Ovary (tissue), 9 donors: Measurements from ENCODE around the gene SQSTM1. TPM values are rescaled to one million over a fixed set of nuclear protein-coding genes. Genes with fewer than 3 reads are reported as not detected.

ENCODE experiments used
- DNase-seq, 5 donors: peaks; one replicate each; pipeline ENCODE4 v3.0.0-alpha.2; 2019 to 2020
- H3K27ac ChIP-seq, 2 donors: fragments of 200-600 bp; one replicate each; pipeline versions ENCODE4 v1.5.1 to v1.8.0; 2019 to 2022
- H3K27me3 ChIP-seq: fragments of 200-600 bp; one replicate; pipeline ENCODE4 v1.8.0; 2022
- H3K36me3 ChIP-seq: fragments of 200-600 bp; sonication (generic); one replicate; pipeline ENCODE4 v1.5.1; 2019
- H3K4me1 ChIP-seq: one replicate; pipeline ENCODE4 v1.8.1; 2013; ENCODE audit warnings: mild to moderate bottlenecking, moderate library complexity; ENCODE audit not compliant: insufficient read depth
- H3K4me3 ChIP-seq: fragments of 200-600 bp; sonication (generic); one replicate; pipeline ENCODE4 v1.5.1; 2017
- H3K9me3 ChIP-seq, 2 donors: fragments of 200-600 bp in 1 of 2; sonication (generic) in 1 of 2; one replicate each; pipeline versions ENCODE4 v1.5.1 to v1.8.1; 2013 to 2019; ENCODE audit warnings: mild to moderate bottlenecking in 1 of 2, moderate library complexity in 1 of 2
- EP300 ChIP-seq: sonication (generic); formaldehyde crosslinking; IDR thresholded peaks from one replicate; pipeline ENCODE4 v1.6.1; 2017; ENCODE audit warnings: antibody characterized with exemption
- POLR2A ChIP-seq: fragments of 450-650 bp; IDR thresholded peaks from one replicate; pipeline ENCODE4 v1.6.1; 2017; ENCODE audit warnings: antibody characterized with exemption, mild to moderate bottlenecking, moderate library complexity
- WGBS, 3 donors: extraction: QIAGEN DNeasy Blood & Tissue Kit in 1 of 3; methylation state at CpG; one replicate each; pipeline versions ENCODE4 v1.1.5 to v1.1.7; 2013 to 2017; 5-methylcytosine and 5-hydroxymethylcytosine counted together
- intact Hi-C, 4 donors: fragments of 100-400 bp; cut with DNase I; formaldehyde crosslinking; loops; one replicate each; pipeline versions ENCODE4 v1.11.0 to v1.15.1; 2022 to 2023
- polyA plus RNA-seq, 2 donors: library from polyadenylated mRNA; stranded (reverse); fragments of 200-250 nt in 1 of 2; fragments of 350-450 nt in 1 of 2; fragmentation: Illumina TruSeq in 1 of 2; extraction: RNeasy Lipid Tissue Mini Kit (QIAGEN cat#74804) in 1 of 2; gene quantifications; one replicate each; pipeline ENCODE4 v1.2.3, GENCODE V29; 2013 to 2014
- total RNA-seq, 7 donors: library from RNA; depleted of rRNA in 2 of 7; stranded (reverse); fragments of >200 nt in 2 of 7; fragmentation: NEBNext Ultra II Directional in 3 of 7; extraction: Animal tissue kit (Norgen Biotek cat#: 25700) in 3 of 7; gene quantifications; one replicate each; pipeline versions ENCODE4 v1.1.0 to v1.2.4, GENCODE V29; 2016 to 2023
- TF ChIP-seq, protein P1 (sequence below), 3 donors: fragments of 450-650 bp in 2 of 3; fragments of 200-600 bp in 1 of 3; IDR thresholded peaks; one replicate each; pipeline versions ENCODE4 v1.5.1 to v1.8.0; 2016 to 2022; ENCODE audit warnings: antibody characterized with exemption in 3 of 3, mild to moderate bottlenecking in 1 of 3
- donor health status: DM: no; HTN: no; CAD: no; lungs with moderate emphysema.
- donor health status: DM: no; HTN: no; CAD: no.
- donor health status: Bipolar disorder and iron deficiency.
- donor health status: DM: yes; HTN: yes; CAD: no.
- donor health status: DM: no; HTN: no; CAD: no.
- donor health status: DM: yes; HTN: yes; CAD: no.

Gene SQSTM1
- total and polyA plus RNA-seq, 9 donors, result 125 to 457 (median 320) TPM

DNA sequence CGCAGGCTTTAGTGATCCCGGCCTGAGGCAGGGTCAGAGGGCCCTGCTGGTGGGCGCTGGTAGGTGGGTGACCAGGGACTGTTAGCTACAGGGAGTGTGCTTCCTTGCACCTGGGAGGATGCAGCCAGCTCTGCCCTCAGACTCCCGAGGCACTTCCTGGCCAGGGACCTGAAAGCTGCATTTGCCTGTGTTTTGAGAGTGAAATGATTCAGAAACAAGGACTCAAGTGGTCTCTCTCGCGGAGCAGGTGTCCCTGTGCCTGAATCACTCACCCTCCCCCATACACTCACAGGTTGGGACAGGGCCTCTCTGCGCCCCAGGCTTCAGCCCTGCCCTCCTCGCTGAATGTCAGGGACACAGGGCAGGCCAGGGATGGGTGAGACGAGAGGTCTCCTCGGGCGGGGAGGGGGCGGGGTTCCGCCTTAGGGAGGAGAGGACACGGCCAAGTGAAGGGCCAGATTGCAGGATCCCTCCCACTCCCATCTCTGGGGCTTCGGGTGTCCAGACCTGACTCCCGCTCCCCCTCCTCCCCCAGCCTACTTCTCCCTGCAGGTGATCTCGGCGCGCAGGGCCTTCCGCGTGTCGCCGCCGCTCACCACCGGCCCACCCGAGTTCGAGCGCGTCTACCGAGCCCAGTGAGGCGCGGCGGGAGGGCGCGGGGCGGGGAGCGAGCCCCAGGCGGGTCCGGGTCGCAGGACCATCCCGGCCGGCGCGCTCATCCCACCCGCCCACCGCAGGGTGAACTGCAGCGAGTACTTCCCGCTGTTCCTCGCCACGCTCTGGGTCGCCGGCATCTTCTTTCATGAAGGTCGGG, 25.4 kb upstream of the SQSTM1 start:
- TF ChIP-seq EP300, result no peak
- TF ChIP-seq, protein P1, sequence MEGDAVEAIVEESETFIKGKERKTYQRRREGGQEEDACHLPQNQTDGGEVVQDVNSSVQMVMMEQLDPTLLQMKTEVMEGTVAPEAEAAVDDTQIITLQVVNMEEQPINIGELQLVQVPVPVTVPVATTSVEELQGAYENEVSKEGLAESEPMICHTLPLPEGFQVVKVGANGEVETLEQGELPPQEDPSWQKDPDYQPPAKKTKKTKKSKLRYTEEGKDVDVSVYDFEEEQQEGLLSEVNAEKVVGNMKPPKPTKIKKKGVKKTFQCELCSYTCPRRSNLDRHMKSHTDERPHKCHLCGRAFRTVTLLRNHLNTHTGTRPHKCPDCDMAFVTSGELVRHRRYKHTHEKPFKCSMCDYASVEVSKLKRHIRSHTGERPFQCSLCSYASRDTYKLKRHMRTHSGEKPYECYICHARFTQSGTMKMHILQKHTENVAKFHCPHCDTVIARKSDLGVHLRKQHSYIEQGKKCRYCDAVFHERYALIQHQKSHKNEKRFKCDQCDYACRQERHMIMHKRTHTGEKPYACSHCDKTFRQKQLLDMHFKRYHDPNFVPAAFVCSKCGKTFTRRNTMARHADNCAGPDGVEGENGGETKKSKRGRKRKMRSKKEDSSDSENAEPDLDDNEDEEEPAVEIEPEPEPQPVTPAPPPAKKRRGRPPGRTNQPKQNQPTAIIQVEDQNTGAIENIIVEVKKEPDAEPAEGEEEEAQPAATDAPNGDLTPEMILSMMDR (IDR thresholded peaks at IDR 0.05), result no peak
- TF ChIP-seq POLR2A, result no peak
- Histone ChIP-seq H3K4me1 (peaks cover 15% of the 10 kb centered on the region), H3K27me3 (no peaks in the 10 kb centered on the region), H3K36me3 (no peaks in the 10 kb centered on the region), H3K27ac (peak overlapping the region; percentile 63 to 68), H3K4me3 (peak overlapping the region; percentile 49), H3K9me3 (no peaks in the 10 kb centered on the region)
- DNase-seq, result peak in 4 of 5 donors; percentile 36 to 63 (median 46)
- intact Hi-C loops, result loop anchor here in 3 of 4 donors (5.0 to 10.0 kb wide), 3 partner anchors 33 to 110 kb away; partner anchors contain the start of genes MRNIP (in 1 of the 3) and TBC1D9B (in 1 of the 3)
- WGBS, 3 donors, result 8 to 14% (median 10%) methylated on average over 14 to 53 of the region's 53 CpGs

DNA sequence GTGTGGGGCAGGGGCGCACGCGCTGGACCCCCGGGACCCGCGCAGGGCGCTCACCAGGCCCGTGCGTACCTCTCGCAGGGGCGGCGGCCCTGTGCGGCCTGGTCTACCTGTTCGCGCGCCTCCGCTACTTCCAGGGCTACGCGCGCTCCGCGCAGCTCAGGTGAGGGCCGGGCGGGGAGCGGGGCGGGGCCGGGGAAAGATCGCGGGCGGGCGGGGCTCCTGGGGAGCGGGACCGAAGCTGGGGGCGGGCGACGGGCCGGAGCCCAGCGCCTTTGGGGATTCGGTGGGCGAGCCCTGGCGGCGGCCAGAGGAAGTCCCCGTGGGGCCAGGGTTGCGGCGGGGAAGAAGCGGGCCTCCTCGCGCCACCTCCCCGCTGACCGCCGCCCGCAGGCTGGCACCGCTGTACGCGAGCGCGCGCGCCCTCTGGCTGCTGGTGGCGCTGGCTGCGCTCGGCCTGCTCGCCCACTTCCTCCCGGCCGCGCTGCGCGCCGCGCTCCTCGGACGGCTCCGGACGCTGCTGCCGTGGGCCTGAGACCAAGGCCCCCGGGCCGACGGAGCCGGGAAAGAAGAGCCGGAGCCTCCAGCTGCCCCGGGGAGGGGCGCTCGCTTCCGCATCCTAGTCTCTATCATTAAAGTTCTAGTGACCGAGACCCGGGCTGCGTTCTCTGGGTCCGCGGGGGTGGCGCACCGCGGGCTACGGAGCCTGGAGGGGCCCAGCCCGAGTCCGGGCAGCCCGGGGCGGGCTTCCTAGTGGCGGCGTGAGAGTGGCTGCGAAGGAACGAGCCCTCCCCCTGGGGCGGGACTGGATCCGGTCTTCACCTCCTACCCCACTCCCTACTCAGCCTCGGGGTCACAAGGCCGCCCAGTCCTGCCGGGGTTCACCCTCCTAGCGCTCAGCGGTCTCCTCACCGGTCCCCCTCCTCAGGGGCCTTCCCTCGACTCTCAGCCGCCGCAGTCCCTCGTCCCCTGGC, 24.6 kb upstream of the SQSTM1 start:
- intact Hi-C loops, result loop anchor here in 3 of 4 donors (5.0 to 10.0 kb wide), 3 partner anchors 34 to 109 kb away; partner anchors contain the start of genes MRNIP (in 1 of the 3) and TBC1D9B (in 1 of the 3)
- H3K9me3 ChIP-seq, result no peaks in the 10 kb centered on the region
- 2 to 7% (median 2%) methylated on average over 46 to 113 of the region's 113 CpGs for WGBS, 3 donors
- no peak for TF ChIP-seq EP300
- TF ChIP-seq, protein P1 (IDR thresholded peaks at IDR 0.05), result peak; percentile 55 to 87 (median 85)
- peak overlapping the region; percentile 63 to 68 for H3K27ac ChIP-seq
- no peaks in the 10 kb centered on the region for H3K27me3 ChIP-seq
- peak overlapping the region; percentile 49 for H3K4me3 ChIP-seq
- no peaks in the 10 kb centered on the region for H3K36me3 ChIP-seq
- H3K4me1 ChIP-seq, result peaks cover 15% of the 10 kb centered on the region
- DNase-seq, result peak; percentile 74 to 88 (median 82)

DNA sequence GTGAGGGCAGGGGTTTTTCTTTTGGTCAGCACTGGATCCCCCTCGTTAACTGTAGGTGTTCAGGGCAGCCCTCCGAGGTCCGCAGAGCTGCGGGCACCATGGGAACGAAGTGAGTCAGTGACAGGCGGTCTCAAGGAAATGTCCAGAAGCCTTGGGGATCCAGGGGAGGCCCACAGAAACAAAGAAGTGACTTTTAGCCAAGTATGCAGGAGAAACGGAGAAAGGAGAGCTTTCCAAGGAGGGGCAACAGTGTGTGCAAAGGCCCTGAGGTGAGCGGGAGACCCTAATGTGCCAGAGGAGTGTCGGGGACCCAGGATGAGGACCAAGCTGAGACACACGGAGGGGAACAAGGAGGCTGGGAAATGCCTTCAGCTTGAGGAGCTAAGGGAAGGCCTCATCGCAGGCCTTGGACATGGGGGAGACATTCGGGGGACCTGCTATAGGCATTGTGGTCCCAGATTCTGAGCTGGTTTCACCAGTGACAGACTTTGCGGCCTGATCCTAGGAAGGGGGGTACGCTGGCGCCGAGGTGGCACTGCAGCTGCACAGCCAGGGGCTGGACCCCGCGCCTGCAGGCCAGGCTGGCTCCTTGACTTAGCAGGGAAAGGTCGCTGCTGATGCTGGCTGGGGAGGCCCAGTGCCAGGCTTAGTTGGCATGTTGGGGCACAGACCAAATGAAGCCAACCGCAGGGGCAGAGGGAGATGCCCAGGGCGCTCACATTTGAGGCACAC, 23.7 kb upstream of the SQSTM1 start:
- intact Hi-C loops, result loop anchor here in 3 of 4 donors (5.0 to 10.0 kb wide), 3 partner anchors 35 to 108 kb away; partner anchors contain the start of genes MRNIP (in 1 of the 3) and TBC1D9B (in 1 of the 3)
- Histone ChIP-seq H3K4me3 (peak overlapping the region; percentile 49), H3K4me1 (peaks cover 15% of the 10 kb centered on the region), H3K27me3 (no peaks in the 10 kb centered on the region), H3K9me3 (no peaks in the 10 kb centered on the region), H3K27ac (peak overlapping the region; percentile 63 to 68), H3K36me3 (no peaks in the 10 kb centered on the region)
- DNase-seq, result peak in 3 of 5 donors; percentile 20 to 46 (median 33)
- TF ChIP-seq, protein P1 (IDR thresholded peaks at IDR 0.05), result no peak
- TF ChIP-seq POLR2A (no peak), EP300 (no peak)
- WGBS, 3 donors, result 84 to 88% (median 85%) methylated on average over 21 of the region's 21 CpGs
